GM10248 (cell line): ENCODE measurements around the gene PHACTR1.

ENCODE experiments used
- CTCF ChIA-PET: fragments of 300-600 bp; sonication (Branson Sonifier 250); formaldehyde crosslinking; extraction: SDS; loops from one replicate; lab custom pipeline; 2021; ENCODE audit warnings: antibody characterized with exemption; lab: Yijun Ruan, JAX
- POLR2A ChIA-PET: fragments of 350-650 bp; sonication (Branson Sonifier 250); formaldehyde crosslinking; extraction: SDS; loops from one replicate; lab custom pipeline; 2020; ENCODE audit warnings: antibody characterized with exemption; lab: Yijun Ruan, JAX
- DNase-seq: peaks from one replicate; pipeline ENCODE4 v3.0.0; 2012; ENCODE audit errors: extremely low spot score
- TF ChIP-seq, protein P1 (sequence below): IDR thresholded peaks from 2 replicates; pipeline ENCODE4 v1.5.1; 2012; ENCODE audit warnings: mild to moderate bottlenecking, low read depth; ENCODE audit errors: extremely low read depth, missing control alignments, control extremely low read depth

Gene PHACTR1

DNA sequence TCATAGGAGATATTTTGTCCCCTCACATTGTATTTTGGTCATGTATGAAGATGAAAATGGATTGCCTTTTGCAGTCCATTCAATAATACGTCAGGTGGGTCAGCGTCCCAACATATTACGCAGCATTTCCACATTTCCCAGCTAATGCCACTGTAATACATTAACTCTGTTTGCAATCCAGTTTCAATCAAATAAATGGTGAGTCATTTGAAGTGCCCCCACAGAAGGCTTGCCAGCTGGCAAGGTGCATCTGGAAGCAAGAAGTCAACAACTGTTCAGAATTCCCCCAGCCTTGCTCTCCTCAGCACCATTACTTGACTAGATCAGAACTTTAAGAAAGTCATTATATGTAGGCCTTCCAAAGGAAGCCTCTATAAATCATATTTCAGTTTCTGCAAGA lies 50.4 kb downstream of the PHACTR1 start:
- TF ChIP-seq, protein P1, sequence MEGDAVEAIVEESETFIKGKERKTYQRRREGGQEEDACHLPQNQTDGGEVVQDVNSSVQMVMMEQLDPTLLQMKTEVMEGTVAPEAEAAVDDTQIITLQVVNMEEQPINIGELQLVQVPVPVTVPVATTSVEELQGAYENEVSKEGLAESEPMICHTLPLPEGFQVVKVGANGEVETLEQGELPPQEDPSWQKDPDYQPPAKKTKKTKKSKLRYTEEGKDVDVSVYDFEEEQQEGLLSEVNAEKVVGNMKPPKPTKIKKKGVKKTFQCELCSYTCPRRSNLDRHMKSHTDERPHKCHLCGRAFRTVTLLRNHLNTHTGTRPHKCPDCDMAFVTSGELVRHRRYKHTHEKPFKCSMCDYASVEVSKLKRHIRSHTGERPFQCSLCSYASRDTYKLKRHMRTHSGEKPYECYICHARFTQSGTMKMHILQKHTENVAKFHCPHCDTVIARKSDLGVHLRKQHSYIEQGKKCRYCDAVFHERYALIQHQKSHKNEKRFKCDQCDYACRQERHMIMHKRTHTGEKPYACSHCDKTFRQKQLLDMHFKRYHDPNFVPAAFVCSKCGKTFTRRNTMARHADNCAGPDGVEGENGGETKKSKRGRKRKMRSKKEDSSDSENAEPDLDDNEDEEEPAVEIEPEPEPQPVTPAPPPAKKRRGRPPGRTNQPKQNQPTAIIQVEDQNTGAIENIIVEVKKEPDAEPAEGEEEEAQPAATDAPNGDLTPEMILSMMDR: no peak
- CTCF ChIA-PET: no interaction called here
- POLR2A ChIA-PET: no interaction called here
- no peak for DNase-seq

DNA sequence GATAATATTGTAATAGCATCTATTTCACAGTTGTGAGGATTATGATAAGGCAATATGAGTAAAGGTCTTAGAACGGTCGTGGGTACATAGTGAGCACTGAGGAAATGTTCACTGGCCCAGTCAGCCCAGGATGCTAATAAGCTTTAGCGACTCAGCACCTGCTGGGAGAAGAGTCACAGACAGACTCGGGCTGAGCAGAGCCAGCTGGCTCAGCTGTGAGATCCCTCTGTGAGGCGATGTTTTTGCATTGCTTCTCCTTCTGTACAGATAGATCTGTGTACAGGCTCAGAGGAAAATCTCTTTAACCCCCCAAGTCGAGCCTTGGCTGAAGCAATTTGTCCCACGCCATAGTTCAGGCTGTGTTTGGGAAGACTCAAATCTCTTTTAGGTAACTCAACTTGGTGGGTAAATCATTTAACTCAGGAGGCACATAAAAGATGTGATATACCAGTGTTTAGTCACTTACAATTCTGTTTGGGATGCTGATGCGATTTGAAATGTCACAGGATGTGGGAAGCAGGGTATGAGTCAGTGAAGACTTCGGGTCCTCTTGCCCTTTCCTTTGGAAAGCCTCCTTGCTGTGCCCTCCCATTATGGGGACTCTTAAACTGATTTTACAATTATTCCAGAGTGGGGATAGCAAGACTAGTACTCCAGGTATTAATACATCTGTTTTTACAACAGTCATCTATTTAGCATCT lies 53.1 kb downstream of the PHACTR1 start:
- ChIA-PET POLR2A (no interaction called here), CTCF (no interaction called here)
- DNase-seq: no peak

DNA sequence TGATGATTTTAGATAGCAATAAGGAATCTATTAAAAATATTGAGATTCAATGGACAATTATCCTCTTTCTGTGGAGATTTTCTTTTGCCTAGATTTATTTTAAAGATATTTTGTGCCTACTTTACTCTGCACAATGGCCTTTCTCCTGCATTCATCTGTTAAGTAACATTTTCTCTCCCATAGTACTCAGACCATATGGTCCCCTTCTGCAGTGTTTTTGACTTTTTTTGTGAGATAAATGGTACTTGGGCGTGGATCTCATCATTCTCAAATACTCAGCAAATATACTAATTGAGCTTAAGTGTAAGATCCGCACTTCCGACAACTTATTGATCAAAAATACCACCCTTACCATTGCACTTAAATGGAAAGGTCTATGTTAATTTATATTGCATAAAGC lies 55.8 kb downstream of the PHACTR1 start:
- no peak for DNase-seq
- TF ChIP-seq, protein P1: no peak
- ChIA-PET POLR2A (no interaction called here), CTCF (no interaction called here)

More for the DNA sequence above, 53.1 kb downstream of the PHACTR1 start:
- TF ChIP-seq, protein P1: no peak

DNA sequence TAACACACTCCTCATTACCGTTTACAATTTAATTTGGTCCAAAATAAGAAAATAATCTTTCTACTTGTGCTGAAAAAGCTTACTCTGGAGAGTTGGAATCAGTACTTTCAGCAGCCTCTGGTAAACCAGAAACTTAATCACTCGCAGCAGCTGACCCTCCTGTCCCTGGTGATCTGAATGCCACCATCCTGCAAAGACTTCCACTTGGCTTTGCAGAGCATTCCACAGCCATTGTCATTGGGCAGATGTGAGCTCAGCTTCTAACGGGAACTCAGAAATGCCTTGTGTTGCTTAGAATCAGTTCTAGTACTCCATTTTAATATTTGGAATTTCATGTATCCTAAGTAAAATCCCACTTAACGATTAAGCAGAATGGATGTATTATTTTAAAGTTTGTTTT lies 59.7 kb downstream of the PHACTR1 start:
- TF ChIP-seq, protein P1: no peak
- no peak for DNase-seq
- CTCF ChIA-PET: no interaction called here
- POLR2A ChIA-PET: no interaction called here

DNA sequence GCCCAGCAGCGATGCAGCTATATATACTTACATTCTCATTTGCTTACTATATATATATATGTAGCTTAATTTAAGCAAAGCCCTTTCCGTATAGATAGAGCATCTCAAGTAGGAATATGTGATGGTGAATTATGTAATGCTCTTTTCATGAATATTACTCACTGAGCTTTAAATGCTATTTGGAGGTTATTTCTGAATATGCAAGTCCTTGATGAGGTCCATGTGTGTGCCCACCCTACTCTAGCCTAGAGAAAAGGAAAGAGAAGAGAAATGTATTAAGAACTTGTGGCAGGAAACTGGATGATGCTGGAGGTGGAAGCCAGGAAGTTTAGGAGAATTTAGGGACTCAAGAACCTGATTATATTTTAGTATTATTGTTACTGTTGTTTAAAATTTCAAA lies 63.2 kb downstream of the PHACTR1 start:
- no peak for DNase-seq
- ChIA-PET POLR2A (no interaction called here), CTCF (interaction anchor here (0.8 kb wide), 1 partner anchor 13 kb away, joined by 3 read pairs; no protein-coding TSS in a partner anchor)
- TF ChIP-seq, protein P1: no peak

DNA sequence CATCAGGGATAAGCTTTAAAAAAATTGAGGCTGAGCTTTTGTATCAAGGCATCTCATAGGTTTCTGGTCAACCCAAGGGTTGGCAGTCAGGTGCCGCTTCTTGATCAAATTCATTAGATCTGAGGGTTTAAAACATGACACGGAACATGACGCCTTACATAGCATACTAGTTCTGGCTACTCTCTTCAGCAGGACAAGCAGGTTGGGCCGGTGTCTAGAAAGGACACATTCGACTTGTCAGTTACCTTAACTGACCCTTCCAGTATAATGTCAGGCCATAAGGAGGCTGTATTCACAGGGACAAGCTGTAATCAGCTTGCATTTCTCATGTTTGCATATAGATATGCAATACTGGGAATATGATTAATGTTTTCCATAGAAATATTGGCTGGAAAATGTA lies 65.6 kb downstream of the PHACTR1 start:
- DNase-seq: no peak
- TF ChIP-seq, protein P1: no peak
- ChIA-PET POLR2A (no interaction called here), CTCF (interaction anchor here (0.7 kb wide), 1 partner anchor 32 kb away, joined by 3 read pairs; no protein-coding TSS in a partner anchor)
